HG02981 (cell line): ENCODE results near the gene MMP15.
"Not testable (repeated sequence)": the region's sequence is repeated elsewhere in the genome, so short reads cannot be mapped to it uniquely, and the experiment has no call there.

ENCODE experiments used
- ATAC-seq: cut with Tn5 transposase; IDR thresholded peaks from one replicate; pipeline ENCODE4 v1.9.1; 2021; ENCODE audit warnings: mild to moderate bottlenecking, moderate library complexity; ENCODE audit not compliant: unreplicated experiment

Gene MMP15

GRCh38 chr16:57996406-57997175 is 29.0 kb upstream of the MMP15 start:
- no peak for ATAC-seq

GRCh38 chr16:57997176-57997527 is 28.4 kb upstream of the MMP15 start:
- no peak for ATAC-seq

GRCh38 chr16:57997528-57998265 is 27.9 kb upstream of the MMP15 start:
- no peak for ATAC-seq

- no peak for ATAC-seq
These were observed 27.1 kb upstream of the MMP15 start for GRCh38 chr16:57998486-57998885.

GRCh38 chr16:57998992-57999365 is 26.6 kb upstream of the MMP15 start:
- no peak for ATAC-seq

GRCh38 chr16:57999366-57999970 is 26.1 kb upstream of the MMP15 start:
- ATAC-seq: no peak

GRCh38 chr16:57999971-58000705 is 25.4 kb upstream of the MMP15 start, which contains the start of gene ZNF319:
Gene ZNF319 (minus strand): TSS chr16:58000672. CDS start chr16:57998265, 2,407 bp downstream.
- ATAC-seq: peak; percentile 23

- peak; percentile 77 for ATAC-seq
These were observed 24.6 kb upstream of the MMP15 start, which contains the start of gene USB1 for GRCh38 chr16:58000706-58001676. Gene USB1 (plus strand): TSS chr16:58001407. CDS start chr16:58001484, 77 bp downstream.

GRCh38 chr16:58001781-58002415 is 23.7 kb upstream of the MMP15 start:
- ATAC-seq: no peak

- ATAC-seq: no peak
These were observed 23.1 kb upstream of the MMP15 start for GRCh38 chr16:58002416-58002800.

- no peak for ATAC-seq
These were observed 22.6 kb upstream of the MMP15 start for GRCh38 chr16:58002936-58003335.

GRCh38 chr16:58004736-58005135 is 20.8 kb upstream of the MMP15 start:
- not testable (repeated sequence) for ATAC-seq

- no peak for ATAC-seq
These were observed 15.6 kb upstream of the MMP15 start for GRCh38 chr16:58009856-58010416.

- ATAC-seq: no peak
These were observed 14.7 kb upstream of the MMP15 start for GRCh38 chr16:58010886-58011285.

- ATAC-seq: no peak
These were observed 13.9 kb upstream of the MMP15 start for GRCh38 chr16:58011652-58012051.

GRCh38 chr16:58012481-58012880 is 13.1 kb upstream of the MMP15 start:
- ATAC-seq: no peak

GRCh38 chr16:58013201-58013956 is 12.2 kb upstream of the MMP15 start:
- no peak for ATAC-seq

GRCh38 chr16:58016840-58017446 is 8.6 kb upstream of the MMP15 start:
- no peak for ATAC-seq
